Activated naive CD8-positive, alpha-beta T cell treated with anti-CD3 and anti-CD28 coated beads, Interleukin-2, amount 10 ng/mL, durations not matched to agents 7 days and 5 days (primary cell): ENCODE data around the gene CAT. TPM values are rescaled to one million over a fixed set of nuclear protein-coding genes. Genes with fewer than 3 reads are reported as not detected.

Experiments used
- ATAC-seq: fragments of 150-1000 bp; cut with Tn5 transposase; one replicate; pipeline ENCODE4 v1.10.0; 2021; ENCODE audit warnings: low read depth, moderate library complexity
- POLR2A ChIA-PET: fragments of 350-600 bp; sonication (Branson Sonifier 250); formaldehyde crosslinking; loops from one replicate; lab custom pipeline; 2021; ENCODE audit warnings: antibody characterized with exemption; lab: Charles Lee
- DNase-seq: peaks from one replicate; pipeline ENCODE4 v3.0.0; 2021
- H3K27ac Mint-ChIP-seq: one replicate; pipeline ENCODE4 v1.8.0; 2022; ENCODE audit warnings: mild to moderate bottlenecking, mixed read lengths
- H3K27me3 Mint-ChIP-seq: one replicate; pipeline ENCODE4 v1.8.0; 2022; ENCODE audit warnings: mild to moderate bottlenecking, moderate library complexity, mixed read lengths
- H3K36me3 Mint-ChIP-seq: one replicate; pipeline ENCODE4 v1.8.0; 2021; ENCODE audit warnings: mild to moderate bottlenecking, mixed read lengths
- H3K4me1 Mint-ChIP-seq: one replicate; pipeline ENCODE4 v1.8.0; 2021; ENCODE audit warnings: mixed read lengths
- H3K4me3 Mint-ChIP-seq: one replicate; pipeline ENCODE4 v1.8.0; 2022; ENCODE audit warnings: mild to moderate bottlenecking, moderate library complexity, mixed read lengths
- H3K9me3 Mint-ChIP-seq: one replicate; pipeline ENCODE4 v1.8.0; 2021; ENCODE audit warnings: mixed read lengths
- total RNA-seq, 2 experiments: library from RNA; stranded (reverse); gene quantifications; one replicate each; pipeline ENCODE4 v1.2.3, GENCODE V29; 2021

Gene CAT
- total RNA-seq, 2 experiments from 2014 or later = 37.4 to 37.7 TPM

- no peak overlapping the region for H3K4me3 Mint-ChIP-seq
- H3K36me3 Mint-ChIP-seq = no peaks in the 10 kb centered on the region
- H3K27me3 Mint-ChIP-seq = peaks cover 11% of the 10 kb centered on the region
- POLR2A ChIA-PET = no interaction called here
- no peaks in the 10 kb centered on the region for H3K4me1 Mint-ChIP-seq
- no peaks in the 10 kb centered on the region for H3K9me3 Mint-ChIP-seq
- no peak for ATAC-seq
- no peak overlapping the region for H3K27ac Mint-ChIP-seq
- no peak for DNase-seq
Observed at GRCh38 chr11:34519595-34520235, 81.0 kb downstream of the CAT start.

- no peaks in the 10 kb centered on the region for H3K9me3 Mint-ChIP-seq
- H3K4me1 Mint-ChIP-seq = no peaks in the 10 kb centered on the region
- H3K4me3 Mint-ChIP-seq = no peak overlapping the region
- peaks cover 5% of the 10 kb centered on the region for H3K27me3 Mint-ChIP-seq
- POLR2A ChIA-PET = no interaction called here
- no peak overlapping the region for H3K27ac Mint-ChIP-seq
- DNase-seq (no peak), ATAC-seq (no peak)
- no peaks in the 10 kb centered on the region for H3K36me3 Mint-ChIP-seq
Observed at GRCh38 chr11:34521265-34521664, 82.5 kb downstream of the CAT start.

Other genes with a start within 250 kb of the CAT start
- gene ABTB2, start 80.9 kb upstream of the CAT start, total RNA-seq = under 1 TPM; 0.91 to 0.97 TPM
- not detected for gene ELF5, start 74.9 kb downstream of the CAT start, total RNA-seq
- not detected for gene EHF, start 182.2 kb downstream of the CAT start, total RNA-seq